A204.1 (cell line): Measurements from ENCODE around the gene PAK4.
"Not testable (repeated sequence)": the region's sequence is repeated elsewhere in the genome, so short reads cannot be mapped to it uniquely, and the experiment has no call there.

Experiments
- FAIRE-seq: peaks from 2 replicates; lab custom pipeline; 2012; peaks lifted over from hg19 to GRCh38; lab: Jason Lieb, UNC

PAK4 gene

DNA sequence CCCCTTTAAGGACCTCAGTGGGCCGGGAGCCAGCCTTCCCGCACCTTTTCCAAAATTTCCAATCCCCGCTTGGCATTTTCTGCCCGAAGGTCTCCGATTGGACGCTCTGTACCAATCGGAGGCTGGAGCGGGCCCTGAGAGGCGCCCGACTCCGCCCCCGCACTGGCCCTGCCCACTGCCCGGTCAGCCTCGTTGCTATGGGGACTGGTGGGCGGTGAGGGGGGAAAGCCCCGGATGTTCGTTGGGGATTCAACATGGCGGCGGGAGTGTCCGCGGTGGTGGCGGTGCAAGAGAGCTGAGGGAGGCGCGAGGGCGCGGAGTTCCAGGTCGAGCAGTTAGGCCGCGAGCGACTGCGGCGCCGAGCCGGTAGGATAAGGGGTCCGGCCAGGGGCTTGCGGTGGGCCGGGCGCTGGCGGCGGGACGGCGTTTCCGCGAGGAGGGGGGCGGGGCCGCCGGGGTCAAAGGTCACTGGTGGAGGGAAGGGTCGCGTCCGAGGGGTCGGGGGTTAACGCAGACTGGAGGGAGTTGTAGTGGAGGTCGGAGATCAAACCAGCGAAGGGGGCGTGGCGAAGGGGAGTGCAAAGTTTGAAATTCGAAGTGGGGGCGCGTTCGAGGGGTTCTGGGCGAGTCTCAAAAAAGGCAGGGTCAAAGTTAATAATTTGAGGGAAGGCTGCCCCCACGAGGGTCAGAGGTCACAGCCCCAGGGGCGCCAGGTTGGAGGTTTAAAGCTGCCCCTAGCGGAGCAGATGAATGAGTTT lies at the start of gene PAK4:
PAK4 (plus strand) TSS at position 233 of the 758 bp plus-strand sequence. CDS start 43,768 bp downstream, outside the sequence.
- peak; percentile 98 for FAIRE-seq

DNA sequence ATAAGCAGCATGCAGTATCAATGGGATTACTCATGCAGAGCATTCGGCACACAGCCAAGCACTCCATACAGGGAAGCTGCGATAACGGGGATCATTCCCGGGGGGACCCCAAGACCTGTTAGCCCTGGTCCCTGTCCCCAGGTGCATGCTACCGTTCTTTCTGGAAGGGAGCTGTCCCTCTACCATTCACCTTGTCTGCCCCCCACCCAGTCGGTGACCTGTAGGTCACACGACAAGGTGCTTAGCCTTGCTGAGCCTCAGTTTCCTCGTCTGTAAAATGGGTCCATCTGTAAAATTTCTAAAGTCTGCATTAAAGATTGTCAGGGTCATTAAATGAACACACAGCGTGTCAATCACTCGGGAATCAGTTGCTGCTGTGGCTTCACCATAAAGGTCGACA lies 48.3 kb upstream of the PAK4 start:
- no peak for FAIRE-seq

DNA sequence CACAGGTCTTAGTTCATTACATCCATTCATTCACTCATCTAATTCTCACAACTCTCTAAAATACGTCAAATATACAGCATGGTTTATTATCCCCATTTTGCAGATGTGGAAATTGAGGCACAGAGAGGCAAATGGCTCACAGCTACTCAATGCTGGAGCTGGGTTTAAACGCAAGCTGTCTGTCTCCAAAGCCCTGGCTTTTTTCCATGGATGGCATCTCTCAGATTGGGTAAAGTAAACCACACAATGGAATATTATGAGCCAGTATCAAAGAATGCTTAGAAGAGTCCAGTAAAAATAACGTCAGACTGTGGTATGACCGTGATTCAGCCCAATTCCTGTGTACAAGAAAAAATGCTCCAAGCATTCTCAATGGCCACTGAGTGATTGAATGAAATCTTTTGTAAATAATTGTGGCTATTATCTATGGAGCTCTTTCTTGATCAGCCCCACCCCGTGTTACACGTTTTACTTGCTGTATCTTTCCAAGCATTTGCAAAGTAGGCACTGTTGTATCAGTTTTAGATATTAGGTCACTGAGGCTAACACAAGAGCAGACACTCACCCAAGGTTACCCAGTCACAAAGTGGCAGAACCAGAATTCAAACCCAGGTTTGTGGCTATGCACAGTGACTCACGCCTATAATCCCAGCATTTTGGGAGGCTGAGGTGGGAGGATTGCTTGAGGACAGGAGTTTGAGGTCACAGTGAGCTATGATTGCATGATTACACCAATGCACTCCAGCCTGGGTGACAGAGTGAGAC lies 47.0 kb upstream of the PAK4 start:
- no peak for FAIRE-seq

GRCh38 chr19:39080431-39080830 lies 45.2 kb upstream of the PAK4 start:
- FAIRE-seq = no peak

DNA sequence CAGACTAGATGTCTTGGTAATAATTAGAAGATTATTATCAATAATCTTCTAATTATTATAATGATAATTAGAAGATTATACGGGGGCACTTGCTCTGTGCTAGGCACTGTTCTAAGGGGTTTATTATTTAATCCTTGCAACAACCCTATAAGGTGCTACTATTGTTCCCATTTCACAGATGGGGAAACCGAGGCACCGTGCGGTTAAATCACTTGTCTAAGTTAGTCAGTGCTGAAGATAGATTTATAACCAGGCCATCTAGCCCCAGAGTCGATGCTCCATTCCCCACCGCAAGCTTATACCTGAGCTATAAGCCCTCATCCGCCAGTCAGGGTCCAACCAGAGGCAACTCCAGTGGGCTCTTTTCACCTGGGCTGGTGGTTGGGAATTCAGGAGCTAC lies 43.4 kb upstream of the PAK4 start:
- FAIRE-seq = no peak

GRCh38 chr19:39082745-39083598 lies 42.6 kb upstream of the PAK4 start:
- FAIRE-seq = no peak

GRCh38 chr19:39083599-39083982 lies 42.0 kb upstream of the PAK4 start:
- no peak for FAIRE-seq

DNA sequence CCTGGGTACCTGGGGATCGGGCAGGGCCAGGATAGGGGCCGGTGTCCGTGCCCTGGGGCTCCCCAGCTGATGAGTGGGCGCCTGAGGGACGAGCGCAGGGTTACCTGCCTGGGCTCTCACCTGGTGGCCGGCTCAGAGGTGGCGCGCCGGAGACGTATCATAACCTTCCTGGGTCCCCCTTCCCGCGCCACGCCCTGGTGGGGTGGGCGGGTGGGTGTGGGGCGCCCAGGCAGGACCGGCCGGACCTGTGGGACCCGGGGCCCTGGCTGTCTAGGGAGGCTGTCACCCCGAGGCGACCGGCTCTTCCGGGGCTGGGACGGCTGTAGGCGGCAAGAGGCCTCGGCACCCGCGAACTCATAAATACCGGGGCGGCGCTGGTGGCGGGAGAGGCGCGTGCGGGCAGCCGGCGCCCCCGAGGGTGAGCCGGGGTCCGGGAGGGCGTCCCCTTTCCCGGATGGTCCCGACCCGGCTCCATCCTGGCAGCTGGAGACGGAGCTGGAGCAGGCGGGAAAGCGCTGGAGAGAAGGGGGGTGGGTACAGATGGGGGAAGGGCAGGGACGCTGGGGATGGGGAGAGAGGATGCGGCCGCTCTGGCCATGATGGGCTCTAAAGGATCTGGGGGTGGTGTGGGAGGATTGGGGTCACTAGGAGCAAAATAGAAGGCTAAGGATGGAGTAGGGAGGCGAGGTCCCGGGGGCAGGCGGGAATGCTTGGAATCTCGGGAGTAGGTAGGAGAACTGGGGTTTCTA lies 41.4 kb upstream of the PAK4 start, which contains the start of gene ACP7:
ACP7 (plus strand) TSS at position 386 of the 749 bp plus-strand sequence. CDS start 902 bp downstream, outside the sequence.
- no peak for FAIRE-seq

- no peak for FAIRE-seq
Measured at GRCh38 chr19:39084732-39085080, 40.9 kb upstream of the PAK4 start.

DNA sequence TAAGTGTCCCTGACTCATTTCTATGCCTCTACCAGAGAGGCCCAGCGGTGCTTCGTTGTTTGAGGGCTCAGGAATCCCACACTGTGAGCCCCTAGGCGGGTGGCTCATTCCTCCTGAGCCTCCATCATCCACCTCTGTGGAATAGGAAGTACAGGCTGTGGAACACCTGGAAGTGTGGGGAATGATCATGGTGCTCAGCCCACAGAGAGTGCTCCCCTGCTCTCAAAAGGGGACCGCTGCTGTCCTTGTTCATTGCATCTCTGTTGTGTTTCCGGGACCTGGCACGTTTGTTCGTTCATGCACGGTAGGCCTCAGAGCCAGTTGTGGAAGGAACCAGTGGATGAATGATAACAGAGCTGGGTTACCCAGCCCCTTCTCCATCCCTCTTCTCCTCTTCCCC lies 40.2 kb upstream of the PAK4 start:
- no peak for FAIRE-seq

DNA sequence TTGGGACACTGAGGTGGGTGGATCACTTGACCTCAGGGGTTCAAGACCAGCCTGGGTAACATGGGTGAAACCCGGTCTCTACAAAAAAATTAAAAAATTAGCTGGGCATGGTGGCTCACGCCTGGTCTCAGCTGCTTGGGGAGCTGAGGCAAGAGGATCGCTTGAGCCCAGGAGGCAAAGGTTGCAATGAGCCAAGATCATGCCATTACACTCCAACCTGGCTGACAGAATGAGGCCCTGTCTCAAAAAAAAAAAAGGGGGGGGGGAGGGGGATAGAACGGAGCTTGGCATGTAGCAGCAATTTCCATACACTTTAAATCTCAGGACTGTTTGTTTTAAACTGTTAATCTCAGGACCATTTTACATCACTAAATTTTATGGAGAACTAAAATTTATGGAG lies 39.2 kb upstream of the PAK4 start:
- no peak for FAIRE-seq

DNA sequence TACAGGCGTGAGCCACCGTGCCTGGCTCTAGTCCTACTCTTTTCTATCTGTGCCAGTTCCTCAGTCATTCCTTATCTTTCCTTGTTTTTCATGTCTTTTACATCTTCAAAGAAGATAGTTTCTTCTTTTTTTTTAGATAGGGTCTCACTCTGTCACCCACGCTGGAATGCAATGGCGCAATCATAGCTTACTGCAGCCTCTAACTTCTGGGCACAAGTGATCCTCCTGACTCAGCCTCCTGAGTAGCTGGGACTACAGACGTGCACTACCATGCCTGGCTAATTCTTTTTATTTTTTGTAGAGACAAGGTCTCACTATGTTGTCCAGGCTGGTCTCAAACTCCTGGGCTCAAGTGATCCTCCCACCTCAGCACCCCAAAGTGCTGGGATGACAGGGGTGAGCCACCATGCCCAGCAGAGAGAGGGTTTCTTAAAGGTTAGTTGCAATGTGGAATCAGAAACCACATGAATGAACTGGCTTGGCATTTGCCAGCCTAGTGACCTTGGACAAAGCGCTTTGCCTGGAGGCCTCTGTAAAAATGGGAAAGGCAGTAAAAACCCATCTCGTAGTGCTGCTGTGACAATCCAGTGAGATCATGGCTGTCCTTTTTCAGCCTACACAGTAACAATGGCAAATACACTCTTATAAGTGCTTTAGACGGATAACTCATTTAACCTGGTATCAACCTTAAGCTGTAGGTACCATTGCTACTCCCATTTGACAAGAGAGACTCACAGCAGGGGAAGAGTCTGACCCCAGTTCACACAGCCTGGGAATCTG lies 37.5 kb upstream of the PAK4 start:
- no peak for FAIRE-seq

GRCh38 chr19:39090016-39090415 lies 35.6 kb upstream of the PAK4 start:
- FAIRE-seq = not testable (repeated sequence)

GRCh38 chr19:39090881-39091280 lies 34.7 kb upstream of the PAK4 start:
- no peak for FAIRE-seq

GRCh38 chr19:39095799-39096540 lies 29.6 kb upstream of the PAK4 start:
- not testable (repeated sequence) for FAIRE-seq

DNA sequence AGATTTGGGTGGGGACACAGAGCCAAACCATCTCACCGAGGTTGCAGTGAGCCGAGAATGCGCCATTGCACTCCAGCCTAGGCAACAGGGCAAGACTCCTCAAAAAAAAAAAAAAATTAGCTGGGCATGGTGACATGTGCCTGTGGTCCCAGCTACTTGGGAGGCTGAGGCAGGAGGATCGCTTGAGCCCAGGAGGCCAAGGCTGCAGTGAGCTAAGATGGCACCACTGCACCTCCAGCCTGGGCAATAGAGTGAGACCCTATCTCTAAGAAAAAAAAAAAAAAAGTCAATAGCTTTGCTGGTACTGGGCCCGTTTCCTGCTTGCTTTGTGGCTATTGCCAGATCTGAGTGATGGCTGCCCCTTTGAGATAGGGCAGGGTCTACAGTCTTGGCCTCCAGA lies 28.3 kb upstream of the PAK4 start:
- no peak for FAIRE-seq

- no peak for FAIRE-seq
Measured at GRCh38 chr19:39097721-39098120, 27.9 kb upstream of the PAK4 start.

DNA sequence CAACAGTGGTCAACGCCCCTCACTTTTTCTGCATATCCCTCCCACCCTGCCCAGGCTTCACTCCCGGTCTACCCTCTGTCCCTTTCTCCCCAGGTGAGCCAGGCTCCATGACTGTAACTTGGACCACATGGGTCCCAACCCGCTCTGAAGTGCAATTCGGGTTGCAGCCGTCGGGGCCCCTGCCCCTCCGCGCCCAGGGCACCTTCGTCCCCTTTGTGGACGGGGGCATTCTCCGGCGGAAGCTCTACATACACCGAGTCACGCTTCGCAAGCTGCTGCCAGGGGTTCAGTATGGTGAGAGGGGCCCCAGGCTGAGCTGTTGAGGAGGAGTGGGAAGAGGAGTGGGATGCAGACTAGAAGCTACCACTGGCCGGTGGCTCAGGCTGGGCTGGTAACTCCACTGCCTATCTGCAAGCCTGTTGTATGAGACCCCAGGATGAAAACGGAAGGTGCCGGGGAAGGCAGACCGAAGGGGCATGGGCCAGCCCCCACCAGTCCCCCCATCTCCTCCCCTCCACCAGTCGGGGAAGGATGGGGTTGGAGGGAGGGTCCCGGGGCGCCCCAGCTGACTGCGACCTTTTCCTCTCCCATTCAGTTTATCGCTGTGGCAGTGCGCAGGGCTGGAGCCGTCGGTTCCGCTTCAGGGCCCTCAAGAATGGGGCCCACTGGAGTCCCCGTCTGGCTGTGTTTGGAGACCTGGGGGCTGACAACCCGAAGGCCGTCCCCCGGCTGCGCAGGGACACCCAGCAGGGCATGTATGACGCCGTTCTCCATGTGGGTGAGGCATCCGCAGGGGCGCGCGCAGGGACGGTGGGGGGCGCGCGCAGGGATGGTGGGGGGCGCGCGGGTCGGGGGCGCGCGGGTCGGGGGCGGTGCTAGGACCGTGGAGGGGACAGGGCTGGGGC lies 27.0 kb upstream of the PAK4 start:
- FAIRE-seq = no peak

GRCh38 chr19:39099341-39099740 lies 26.2 kb upstream of the PAK4 start:
- no peak for FAIRE-seq
